ENCODE results near the gene HOOK1. TPM values are rescaled to one million over a fixed set of nuclear protein-coding genes. Genes with fewer than 3 reads are reported as not detected.

HOOK1 gene
- total and polyA plus RNA-seq, 2 of the 13 experiments (the other 11 are each of a cell fraction or from before 2014, with no cell fraction given): 11.3 to 24.2 TPM

DNA sequence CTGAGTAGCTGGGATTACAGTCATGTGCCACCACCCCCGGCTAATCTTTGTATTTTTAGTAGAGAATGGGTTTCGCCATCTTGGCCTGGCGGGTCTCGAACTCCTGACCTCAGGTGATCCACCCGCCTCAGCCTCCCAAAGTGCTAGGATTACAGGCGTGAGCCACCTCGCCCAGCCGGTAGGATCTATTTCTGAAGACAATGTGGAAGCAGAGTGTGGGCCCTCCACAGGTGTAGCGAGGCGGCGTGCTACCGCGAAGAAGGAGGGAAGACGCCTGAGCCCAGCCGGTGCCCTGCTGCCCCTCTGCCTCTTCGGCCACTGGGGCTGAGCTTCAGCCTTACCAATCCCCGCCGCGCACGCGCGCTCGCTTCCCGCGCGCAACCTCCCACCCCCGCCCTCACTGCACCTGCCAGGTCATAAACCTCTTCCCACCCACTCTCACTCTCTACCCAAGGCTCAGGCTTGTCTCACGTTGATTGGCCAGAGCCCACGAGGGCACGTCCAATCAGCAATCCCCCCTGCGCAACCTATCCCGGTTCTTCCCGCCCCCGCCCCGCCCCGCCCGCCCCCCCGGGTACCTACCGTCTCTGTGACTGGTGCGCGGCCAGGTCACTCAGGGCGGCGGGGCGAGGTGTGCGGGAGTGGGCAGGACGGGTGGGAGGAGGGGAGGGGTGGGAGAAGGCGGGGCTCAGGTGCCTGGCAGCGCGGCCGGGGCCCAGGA, 409 bp upstream of the HOOK1 start (continued):
- TF ChIP-seq ZNF746 (CRISPR knock-in tag; IDR thresholded peaks at IDR 0.05) (no peak), ZNF331 (CRISPR knock-in tag; IDR thresholded peaks at IDR 0.05) (peak; percentile 75), BCLAF1 (IDR thresholded peaks at IDR 0.05) (no peak), GFI1 (CRISPR knock-in tag; IDR thresholded peaks at IDR 0.05; ENCODE audit: borderline replicate concordance) (0 out of 2 replicates have a peak, but pooled peaks have one; percentile 30), REST (IDR thresholded peaks at IDR 0.05; ENCODE audit: borderline replicate concordance in 1 of 2, low read depth in 1 of 2, low read length in 2 of 2) (no peak; a peak in 1 of 4 replicates), ZNF670 (CRISPR knock-in tag; IDR thresholded peaks at IDR 0.05; ENCODE audit: borderline replicate concordance) (no peak), TBP (CRISPR knock-in tag; IDR thresholded peaks at IDR 0.05) (no peak), SNAPC2 (CRISPR knock-in tag; IDR thresholded peaks at IDR 0.05) (peak; percentile 55; the same call in 1 of the 2 replicates), SIN3A (IDR thresholded peaks at IDR 0.05; ENCODE audit: borderline replicate concordance, low read depth, low read length) (no peak), STAG1 (CRISPR knock-in tag; IDR thresholded peaks at IDR 0.05) (no peak), EZH2 (conservative IDR thresholded peaks at IDR 0.05; ENCODE audit: low read depth, low read length) (no peak), ISL2 (CRISPR knock-in tag; IDR thresholded peaks at IDR 0.05) (no peak), ZNF484 (CRISPR knock-in tag; IDR thresholded peaks at IDR 0.05; ENCODE audit: borderline replicate concordance, low read depth) (no peak), CCDC6 (CRISPR knock-in tag; IDR thresholded peaks at IDR 0.05) (no peak), HHEX (CRISPR knock-in tag; IDR thresholded peaks at IDR 0.05) (no peak), IKZF4 (CRISPR knock-in tag; IDR thresholded peaks at IDR 0.05; ENCODE audit: borderline replicate concordance, low read depth, not compliant biosample characterization) (no peak)
- TF ChIP-seq, protein P1, sequence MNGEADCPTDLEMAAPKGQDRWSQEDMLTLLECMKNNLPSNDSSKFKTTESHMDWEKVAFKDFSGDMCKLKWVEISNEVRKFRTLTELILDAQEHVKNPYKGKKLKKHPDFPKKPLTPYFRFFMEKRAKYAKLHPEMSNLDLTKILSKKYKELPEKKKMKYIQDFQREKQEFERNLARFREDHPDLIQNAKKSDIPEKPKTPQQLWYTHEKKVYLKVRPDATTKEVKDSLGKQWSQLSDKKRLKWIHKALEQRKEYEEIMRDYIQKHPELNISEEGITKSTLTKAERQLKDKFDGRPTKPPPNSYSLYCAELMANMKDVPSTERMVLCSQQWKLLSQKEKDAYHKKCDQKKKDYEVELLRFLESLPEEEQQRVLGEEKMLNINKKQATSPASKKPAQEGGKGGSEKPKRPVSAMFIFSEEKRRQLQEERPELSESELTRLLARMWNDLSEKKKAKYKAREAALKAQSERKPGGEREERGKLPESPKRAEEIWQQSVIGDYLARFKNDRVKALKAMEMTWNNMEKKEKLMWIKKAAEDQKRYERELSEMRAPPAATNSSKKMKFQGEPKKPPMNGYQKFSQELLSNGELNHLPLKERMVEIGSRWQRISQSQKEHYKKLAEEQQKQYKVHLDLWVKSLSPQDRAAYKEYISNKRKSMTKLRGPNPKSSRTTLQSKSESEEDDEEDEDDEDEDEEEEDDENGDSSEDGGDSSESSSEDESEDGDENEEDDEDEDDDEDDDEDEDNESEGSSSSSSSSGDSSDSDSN (CRISPR knock-in tag; IDR thresholded peaks at IDR 0.05): 0 out of 2 replicates have a peak, but pooled peaks have one; percentile 32
- TF ChIP-seq, protein P2, sequence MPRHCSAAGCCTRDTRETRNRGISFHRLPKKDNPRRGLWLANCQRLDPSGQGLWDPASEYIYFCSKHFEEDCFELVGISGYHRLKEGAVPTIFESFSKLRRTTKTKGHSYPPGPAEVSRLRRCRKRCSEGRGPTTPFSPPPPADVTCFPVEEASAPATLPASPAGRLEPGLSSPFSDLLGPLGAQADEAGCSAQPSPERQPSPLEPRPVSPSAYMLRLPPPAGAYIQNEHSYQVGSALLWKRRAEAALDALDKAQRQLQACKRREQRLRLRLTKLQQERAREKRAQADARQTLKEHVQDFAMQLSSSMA (CRISPR knock-in tag; IDR thresholded peaks at IDR 0.05): no peak

All from HepG2 (cell line).